Measurements from ENCODE around the gene TCP11.

TCP11 gene

GRCh38 chr6:35092362-35093117, 48.6 kb downstream of the TCP11 start:
- no peak for DNase-seq (ENCODE audit: low spot score)

GRCh38 chr6:35091346-35092083, 49.6 kb downstream of the TCP11 start:
- DNase-seq (ENCODE audit: low spot score): peak; percentile 42

GRCh38 chr6:35090734-35091133, 50.4 kb downstream of the TCP11 start:
- DNase-seq (ENCODE audit: low spot score): no peak

GRCh38 chr6:35089935-35090505, 51.1 kb downstream of the TCP11 start:
- no peak for DNase-seq (ENCODE audit: low spot score)

GRCh38 chr6:35089216-35089934, 51.8 kb downstream of the TCP11 start:
- DNase-seq (ENCODE audit: low spot score): no peak

- DNase-seq (ENCODE audit: low spot score): no peak
Measured at GRCh38 chr6:35088281-35089215, 52.6 kb downstream of the TCP11 start.

GRCh38 chr6:35087361-35088280, 53.5 kb downstream of the TCP11 start:
- DNase-seq (ENCODE audit: low spot score): no peak

GRCh38 chr6:35086636-35087360, 54.3 kb downstream of the TCP11 start:
- DNase-seq (ENCODE audit: low spot score): no peak

GRCh38 chr6:35086282-35086632, 54.9 kb downstream of the TCP11 start:
- DNase-seq (ENCODE audit: low spot score): no peak

- no peak for DNase-seq (ENCODE audit: low spot score)
Measured at GRCh38 chr6:35085359-35086281, 55.5 kb downstream of the TCP11 start.

GRCh38 chr6:35084511-35085203, 56.5 kb downstream of the TCP11 start:
- DNase-seq (ENCODE audit: low spot score): no peak

GRCh38 chr6:35084041-35084491, 57.1 kb downstream of the TCP11 start:
- peak; percentile 52 for DNase-seq (ENCODE audit: low spot score)

GRCh38 chr6:35083507-35083906, 57.6 kb downstream of the TCP11 start:
- DNase-seq (ENCODE audit: low spot score): no peak

GRCh38 chr6:35082733-35083403, 58.3 kb downstream of the TCP11 start:
- DNase-seq (ENCODE audit: low spot score): no peak

GRCh38 chr6:35082046-35082732, 59.0 kb downstream of the TCP11 start:
- DNase-seq (ENCODE audit: low spot score): no peak

GRCh38 chr6:35081426-35081851, 59.7 kb downstream of the TCP11 start:
- DNase-seq (ENCODE audit: low spot score): peak; percentile 60
